Lung microvascular endothelial cell (primary cell): ENCODE results near the gene SLCO1B3. TPM values are rescaled to one million over a fixed set of nuclear protein-coding genes. Genes with fewer than 3 reads are reported as not detected.

Experiments used
- DNase-seq, 2 donors: peaks; one replicate each; pipeline versions ENCODE4 v3.0.0 to v3.0.0-alpha.2; 2010; ENCODE audit warnings: low read depth in 2 of 2
- total RNA-seq: library from RNA; depleted of rRNA; stranded (reverse); fragments of >200 nt; gene quantifications from 2 replicates; pipeline ENCODE4 v1.2.1, GENCODE V29; 2014

Gene SLCO1B3
- total RNA-seq, 1 donor from 2014 or later: not detected

- no peak for DNase-seq
These were observed 74.6 kb downstream of the SLCO1B3 start for GRCh38 chr12:20885116-20885515.

- no peak for DNase-seq
These were observed 75.0 kb downstream of the SLCO1B3 start for GRCh38 chr12:20885552-20885951.

GRCh38 chr12:20917269-20917668 is 106.8 kb downstream of the SLCO1B3 start:
- DNase-seq: no peak

GRCh38 chr12:20917819-20918218 is 107.3 kb downstream of the SLCO1B3 start:
- DNase-seq: no peak

GRCh38 chr12:20931894-20932293 is 121.4 kb downstream of the SLCO1B3 start:
- no peak for DNase-seq

GRCh38 chr12:20946732-20947131 is 136.2 kb downstream of the SLCO1B3 start:
- DNase-seq: peak; percentile 17 to 31

GRCh38 chr12:20950248-20950647 is 139.7 kb downstream of the SLCO1B3 start:
- DNase-seq: peak; percentile 5 to 30

- DNase-seq: no peak
These were observed 152.8 kb downstream of the SLCO1B3 start for GRCh38 chr12:20963303-20963702.

GRCh38 chr12:20963762-20964161 is 153.3 kb downstream of the SLCO1B3 start:
- no peak for DNase-seq

Other genes starting within 250 kb of the SLCO1B3 start
- gene SLCO1C1, start 115.4 kb upstream of the SLCO1B3 start, total RNA-seq: not detected in 2 replicates